Glutamatergic neuron (in vitro differentiated cells): Measurements from ENCODE around the gene SMG6. TPM values are rescaled to one million over a fixed set of nuclear protein-coding genes. Genes with fewer than 3 reads are reported as not detected.

ENCODE experiments used
- DNase-seq: peaks from one replicate; pipeline ENCODE4 v3.0.0; 2022
- H3K27ac Mint-ChIP-seq: one replicate; pipeline ENCODE4 v1.8.0; 2020; ENCODE audit warnings: mild to moderate bottlenecking, mixed read lengths, inconsistent platforms; ENCODE audit not compliant: unreplicated experiment
- H3K27me3 Mint-ChIP-seq: one replicate; pipeline ENCODE4 v1.8.0; 2020; ENCODE audit warnings: mild to moderate bottlenecking, moderate library complexity, mixed read lengths, inconsistent platforms; ENCODE audit not compliant: unreplicated experiment
- H3K36me3 Mint-ChIP-seq: one replicate; pipeline ENCODE4 v1.8.0; 2020; ENCODE audit warnings: mild to moderate bottlenecking, mixed read lengths, inconsistent platforms; ENCODE audit not compliant: unreplicated experiment
- H3K4me1 Mint-ChIP-seq: one replicate; pipeline ENCODE4 v1.8.0; 2020; ENCODE audit warnings: mild to moderate bottlenecking, low read depth, mixed read lengths, inconsistent platforms; ENCODE audit not compliant: unreplicated experiment
- H3K4me3 Mint-ChIP-seq: one replicate; pipeline ENCODE4 v1.8.0; 2020; ENCODE audit warnings: mild to moderate bottlenecking, mixed read lengths, inconsistent platforms; ENCODE audit not compliant: unreplicated experiment
- H3K9me3 Mint-ChIP-seq: one replicate; pipeline ENCODE4 v1.8.0; 2020; ENCODE audit warnings: mild to moderate bottlenecking, moderate library complexity, mixed read lengths, inconsistent platforms; ENCODE audit not compliant: unreplicated experiment
- CTCF ChIP-seq: fragments of 200-600 bp; sonication (generic); IDR thresholded peaks from one replicate; pipeline ENCODE4 v1.5.0; 2021; ENCODE audit not compliant: partially characterized antibody, unreplicated experiment
- total RNA-seq: library from RNA; stranded (reverse); fragmentation: NEBNext Ultra II Directional; extraction: Animal tissue kit (Norgen Biotek cat#: 25700); gene quantifications from one replicate; pipeline ENCODE4 v1.2.1, GENCODE V29; 2021; ENCODE audit not compliant: unreplicated experiment

SMG6 gene
- total RNA-seq, 1 donor from 2014 or later: 42.7 TPM

- Mint-ChIP-seq H3K4me1 (peaks cover 19% of the 10 kb centered on the region), H3K27me3 (no peaks in the 10 kb centered on the region), H3K9me3 (no peaks in the 10 kb centered on the region), H3K27ac (peak overlapping the region; percentile 84), H3K4me3 (peak overlapping the region; percentile 9), H3K36me3 (peaks cover 12% of the 10 kb centered on the region)
- no peak for TF ChIP-seq CTCF
- peak; percentile 31 for DNase-seq
These were observed 80.5 kb downstream of the SMG6 start for GRCh38 chr17:2222901-2223616.

GRCh38 chr17:2222301-2222700, 81.3 kb downstream of the SMG6 start:
- peak overlapping the region; percentile 74 for H3K27ac Mint-ChIP-seq
- no peaks in the 10 kb centered on the region for H3K27me3 Mint-ChIP-seq
- TF ChIP-seq CTCF: no peak
- peaks cover 19% of the 10 kb centered on the region for H3K4me1 Mint-ChIP-seq
- H3K9me3 Mint-ChIP-seq: no peaks in the 10 kb centered on the region
- no peak overlapping the region for H3K4me3 Mint-ChIP-seq
- DNase-seq: no peak
- H3K36me3 Mint-ChIP-seq: peaks cover 12% of the 10 kb centered on the region

GRCh38 chr17:2218426-2218825, 85.2 kb downstream of the SMG6 start:
- H3K4me1 Mint-ChIP-seq: peaks cover 35% of the 10 kb centered on the region
- no peaks in the 10 kb centered on the region for H3K9me3 Mint-ChIP-seq
- H3K36me3 Mint-ChIP-seq: peaks cover 8% of the 10 kb centered on the region
- no peak for TF ChIP-seq CTCF
- H3K27ac Mint-ChIP-seq: no peak overlapping the region
- no peak overlapping the region for H3K4me3 Mint-ChIP-seq
- no peaks in the 10 kb centered on the region for H3K27me3 Mint-ChIP-seq
- DNase-seq: no peak

- Mint-ChIP-seq H3K27me3 (no peaks in the 10 kb centered on the region), H3K4me1 (peaks cover 30% of the 10 kb centered on the region), H3K4me3 (peak overlapping the region; percentile 17), H3K9me3 (peaks cover 2% of the 10 kb centered on the region), H3K27ac (peak overlapping the region; percentile 94), H3K36me3 (peaks cover under 1% of the 10 kb centered on the region)
- peak; percentile 64 for DNase-seq
- no peak for TF ChIP-seq CTCF
These were observed 87.8 kb downstream of the SMG6 start for GRCh38 chr17:2215616-2216364.
